Dendritic cell treated with granulocyte-macrophage colony-stimulating factor and Interleukin-4, amounts not matched to agents 40 ng/mL and 50 ng/mL, for 4 days (primary cell): ENCODE results near the gene GBGT1.

Experiments used
- H3K27ac Mint-ChIP-seq: one replicate; pipeline ENCODE4 v1.8.0; 2022; ENCODE audit warnings: mild to moderate bottlenecking, mixed read lengths
- H3K27me3 Mint-ChIP-seq: one replicate; pipeline ENCODE4 v1.8.0; 2022; ENCODE audit warnings: mild to moderate bottlenecking, mixed read lengths
- H3K36me3 Mint-ChIP-seq: one replicate; pipeline ENCODE4 v1.8.0; 2022; ENCODE audit warnings: low read depth, mixed read lengths
- H3K4me1 Mint-ChIP-seq: one replicate; pipeline ENCODE4 v1.8.0; 2022; ENCODE audit warnings: low read depth, mixed read lengths
- H3K4me3 Mint-ChIP-seq: one replicate; pipeline ENCODE4 v1.8.0; 2022; ENCODE audit warnings: mild to moderate bottlenecking, moderate library complexity, mixed read lengths
- H3K9me3 Mint-ChIP-seq: one replicate; pipeline ENCODE4 v1.8.0; 2022; ENCODE audit warnings: mixed read lengths
- intact Hi-C: fragments of 100-400 bp; cut with micrococcal nuclease; formaldehyde crosslinking; loops from one replicate; pipeline ENCODE4 v1.15.0; 2022

GBGT1 gene

DNA sequence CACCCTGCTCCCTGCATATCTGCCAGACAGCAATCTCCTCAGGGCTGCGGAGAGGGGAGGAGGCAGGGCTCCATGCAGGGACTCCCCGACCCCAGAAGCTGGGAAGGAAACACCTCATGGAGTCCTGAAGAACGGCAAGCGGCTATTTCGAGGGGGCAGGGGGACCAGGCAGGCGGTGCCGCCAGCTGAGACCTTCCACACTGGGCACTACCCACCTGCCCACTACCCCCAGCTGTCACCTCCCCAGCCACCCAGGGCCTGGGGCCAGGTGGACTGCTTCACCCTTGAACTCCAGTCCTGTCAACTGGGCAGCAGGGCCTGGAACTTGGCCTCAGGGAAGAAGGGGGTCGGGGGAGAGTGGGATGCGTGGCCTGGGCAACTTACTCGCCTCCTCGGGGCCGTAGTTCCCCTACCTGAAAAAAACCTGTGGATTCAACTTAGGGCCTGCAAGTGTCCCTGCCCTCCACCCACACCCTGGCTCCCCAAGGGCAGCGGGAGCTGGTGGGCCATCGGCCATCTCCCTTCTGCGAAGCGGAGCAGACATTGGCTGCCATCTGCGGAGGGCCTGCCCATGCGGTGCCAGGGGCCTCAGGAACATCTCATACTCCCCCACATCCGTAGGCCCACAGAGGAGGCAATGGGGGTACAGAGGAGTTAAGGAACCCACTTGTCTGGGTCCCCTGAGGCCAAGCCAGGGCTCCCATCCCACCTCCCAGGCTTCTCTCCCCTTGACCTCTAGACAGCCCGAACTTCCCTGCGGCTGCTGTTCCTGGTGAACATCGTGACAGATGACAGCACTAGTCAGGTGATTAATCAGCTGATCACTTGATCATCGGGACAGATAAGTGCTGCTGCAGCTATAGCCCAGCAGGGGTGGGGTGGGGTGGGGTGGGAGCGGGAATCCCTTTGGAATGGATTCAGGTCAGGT lies 24.2 kb downstream of the GBGT1 start:
- Mint-ChIP-seq H3K4me1 (peaks cover 98% of the 10 kb centered on the region), H3K4me3 (no peak overlapping the region), H3K9me3 (no peaks in the 10 kb centered on the region), H3K27me3 (no peaks in the 10 kb centered on the region), H3K27ac (peak overlapping the region; percentile 85), H3K36me3 (peaks cover 25% of the 10 kb centered on the region)
- intact Hi-C loops, result loop anchor here (2.0 kb wide), 1 partner anchor 29 kb away; no protein-coding TSS in a partner anchor

DNA sequence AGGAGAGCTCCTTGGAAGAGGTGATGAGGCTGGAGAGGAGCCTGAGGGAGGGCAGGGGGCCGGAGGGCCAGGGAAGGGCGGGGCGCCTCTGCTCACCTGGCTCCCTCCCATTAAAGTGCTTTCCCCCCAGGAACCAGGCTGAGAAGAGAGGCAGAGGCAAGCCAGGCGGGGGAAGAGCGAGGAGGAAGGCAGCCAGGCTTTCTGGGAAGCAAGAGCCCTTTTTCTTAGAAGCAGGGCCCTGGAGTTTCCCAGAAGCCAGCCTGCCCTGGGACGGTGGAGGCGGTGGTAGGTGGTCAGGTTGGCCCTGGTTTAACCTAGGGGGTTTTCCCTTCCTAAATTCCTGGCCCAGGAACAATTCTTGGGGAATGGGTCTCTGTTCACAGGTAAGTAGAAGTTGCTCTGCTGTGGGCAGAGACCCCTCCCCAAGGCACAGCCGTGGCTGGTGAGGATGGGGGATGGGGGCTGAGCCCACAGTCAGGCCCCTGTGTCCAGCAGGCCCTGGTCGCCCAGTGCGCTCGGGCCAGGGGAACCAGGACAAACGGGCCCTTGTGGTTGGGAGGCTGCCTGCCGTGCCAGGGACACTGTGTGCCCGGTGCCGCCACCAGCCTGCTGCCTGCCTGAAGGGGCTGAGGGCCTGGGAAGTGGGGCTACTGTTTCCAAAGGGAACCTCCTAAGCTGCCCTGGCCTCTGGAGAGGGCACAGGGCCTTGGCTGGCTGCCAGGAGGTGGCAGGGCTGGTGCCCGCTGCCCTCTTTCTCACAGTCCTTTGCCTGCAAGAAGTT lies 26.1 kb downstream of the GBGT1 start:
- H3K27me3 Mint-ChIP-seq, result no peaks in the 10 kb centered on the region
- peaks cover 26% of the 10 kb centered on the region for H3K36me3 Mint-ChIP-seq
- intact Hi-C loops, result loop anchor here (2.0 kb wide), 1 partner anchor 27 kb away; no protein-coding TSS in a partner anchor
- no peaks in the 10 kb centered on the region for H3K9me3 Mint-ChIP-seq
- H3K4me3 Mint-ChIP-seq, result peak overlapping the region; percentile 44
- peak overlapping the region; percentile 85 for H3K27ac Mint-ChIP-seq
- peaks cover 99% of the 10 kb centered on the region for H3K4me1 Mint-ChIP-seq

DNA sequence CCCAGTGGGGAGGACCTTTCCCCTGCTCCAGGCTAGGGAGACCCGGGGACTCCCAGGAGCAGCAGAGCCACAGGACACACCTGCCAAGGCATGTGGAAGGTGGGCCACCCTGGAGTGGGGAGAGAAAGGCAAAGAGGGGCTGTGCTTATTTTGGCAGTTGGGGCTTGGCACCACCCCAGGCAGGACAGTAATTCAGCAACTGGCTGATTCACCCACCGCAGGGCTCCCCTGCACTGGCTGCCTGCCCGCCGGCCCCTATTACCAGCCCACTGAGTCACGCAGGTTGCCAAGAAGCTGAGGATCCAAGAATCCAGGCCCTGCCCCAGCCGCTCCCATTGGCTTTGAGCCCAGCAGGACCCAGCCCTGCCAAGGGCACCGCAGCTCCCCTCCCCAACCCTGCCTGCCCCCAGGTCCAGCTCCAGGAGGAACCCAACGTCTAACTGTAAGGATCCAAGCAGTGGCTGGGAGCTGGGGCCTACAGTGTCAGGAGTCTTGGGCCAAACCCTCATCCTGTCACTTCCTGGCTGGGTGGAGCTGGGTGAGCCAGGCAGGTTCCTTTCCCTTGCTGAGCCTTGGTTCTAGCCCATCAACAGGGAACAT lies 28.5 kb downstream of the GBGT1 start:
- Mint-ChIP-seq H3K9me3 (no peaks in the 10 kb centered on the region), H3K27me3 (no peaks in the 10 kb centered on the region), H3K4me1 (peaks cover 98% of the 10 kb centered on the region), H3K27ac (peak overlapping the region; percentile 90), H3K4me3 (no peak overlapping the region), H3K36me3 (peaks cover 32% of the 10 kb centered on the region)
- intact Hi-C loops, result no loop called here

DNA sequence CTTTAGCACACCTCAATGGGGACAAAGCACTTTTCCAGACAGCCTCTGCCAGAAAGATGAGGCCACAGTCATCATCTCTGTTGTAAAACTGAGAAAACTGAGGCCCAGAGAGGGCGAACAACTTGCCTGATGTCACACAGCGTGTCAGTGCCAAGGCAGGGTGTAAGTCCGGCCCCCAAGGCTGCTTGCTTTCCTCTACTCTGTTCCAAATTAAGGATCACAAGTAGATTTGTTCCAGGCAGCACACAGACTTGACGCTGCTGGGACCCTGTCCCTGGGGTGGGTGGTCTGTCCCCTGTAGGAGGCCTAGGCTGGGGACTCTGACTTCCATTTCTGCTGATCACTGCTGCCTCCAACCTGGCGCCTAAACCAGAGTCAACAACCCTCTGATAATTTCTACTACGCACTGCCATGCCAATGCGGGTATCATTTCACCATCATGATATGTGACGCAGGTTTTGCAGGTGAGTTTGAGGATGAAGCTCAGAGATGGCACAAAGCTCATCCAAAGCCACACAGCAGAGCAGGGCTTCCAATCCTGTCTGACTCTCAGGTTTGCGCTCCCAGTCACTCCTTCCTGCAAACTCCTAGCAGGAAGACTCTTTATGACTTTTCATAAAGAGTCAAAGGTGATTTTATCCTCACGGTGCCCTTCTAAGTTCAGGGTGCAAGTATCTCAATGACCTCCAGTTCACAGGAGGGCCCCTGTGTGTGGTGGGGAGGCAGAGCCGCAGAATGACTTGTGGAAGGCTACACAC lies 29.1 kb downstream of the GBGT1 start:
- Mint-ChIP-seq H3K9me3 (no peaks in the 10 kb centered on the region), H3K27me3 (no peaks in the 10 kb centered on the region), H3K36me3 (peaks cover 33% of the 10 kb centered on the region), H3K4me3 (no peak overlapping the region), H3K27ac (peak overlapping the region; percentile 90), H3K4me1 (peaks cover 92% of the 10 kb centered on the region)
- intact Hi-C loops, result no loop called here

DNA sequence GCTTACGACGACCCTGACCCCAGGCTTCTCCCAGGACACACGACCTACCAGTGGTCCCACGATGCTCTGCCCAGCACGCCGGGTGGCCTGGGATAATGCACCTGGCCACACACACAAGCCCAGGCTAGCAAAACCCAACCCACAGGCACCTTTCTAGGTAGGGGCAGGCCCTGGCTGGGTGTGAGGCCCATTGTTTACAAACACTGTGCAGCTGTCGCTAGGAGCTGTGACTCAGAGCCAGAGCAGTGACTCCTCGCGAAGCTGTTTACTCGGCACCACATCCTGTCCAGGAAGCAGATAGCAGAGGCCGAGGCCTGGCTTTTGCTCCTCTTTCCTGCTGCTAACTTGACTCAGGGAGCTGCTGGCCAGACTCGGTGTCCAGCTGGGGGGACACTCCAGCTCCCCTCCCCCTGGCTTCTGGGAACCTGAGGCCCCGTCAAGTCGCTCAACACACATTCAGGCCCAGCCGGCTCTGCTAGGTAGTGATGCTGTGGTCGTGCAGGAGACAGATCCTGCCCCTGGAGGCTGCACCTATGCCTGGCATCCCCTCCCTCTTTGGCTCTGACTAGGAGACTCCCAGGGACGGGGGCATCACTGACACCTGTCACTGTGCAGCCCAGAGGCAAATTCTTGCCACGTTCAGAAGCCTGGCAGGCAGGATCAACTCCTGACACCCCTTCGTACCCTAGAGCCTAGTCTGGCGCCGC lies 29.9 kb downstream of the GBGT1 start:
- Mint-ChIP-seq H3K4me3 (peak overlapping the region; percentile 37), H3K4me1 (peaks cover 84% of the 10 kb centered on the region), H3K27me3 (no peaks in the 10 kb centered on the region), H3K9me3 (no peaks in the 10 kb centered on the region), H3K27ac (peak overlapping the region; percentile 90), H3K36me3 (peaks cover 32% of the 10 kb centered on the region)
- intact Hi-C loops, result no loop called here

DNA sequence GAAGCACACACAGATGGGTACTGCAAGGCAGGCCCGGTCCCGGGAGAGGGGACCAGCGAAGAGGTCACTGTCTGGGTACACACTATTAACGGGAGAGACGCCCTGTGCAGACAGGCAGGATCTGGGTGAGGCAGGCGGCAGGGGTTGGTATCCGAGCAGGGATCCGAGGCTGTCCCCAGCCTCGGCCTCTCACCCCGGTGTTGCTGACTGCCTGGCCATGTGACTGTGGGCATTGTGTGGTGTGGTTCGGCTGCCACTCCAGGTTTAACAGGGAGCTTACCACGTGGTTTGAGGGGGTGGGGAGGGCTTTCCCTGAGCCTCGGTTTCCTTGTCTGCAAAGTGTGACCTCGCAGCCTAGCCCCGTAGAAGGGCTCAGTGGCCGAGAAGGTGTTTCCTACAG lies 31.5 kb downstream of the GBGT1 start:
- Mint-ChIP-seq H3K4me1 (peaks cover 82% of the 10 kb centered on the region), H3K27ac (peak overlapping the region; percentile 90)

DNA sequence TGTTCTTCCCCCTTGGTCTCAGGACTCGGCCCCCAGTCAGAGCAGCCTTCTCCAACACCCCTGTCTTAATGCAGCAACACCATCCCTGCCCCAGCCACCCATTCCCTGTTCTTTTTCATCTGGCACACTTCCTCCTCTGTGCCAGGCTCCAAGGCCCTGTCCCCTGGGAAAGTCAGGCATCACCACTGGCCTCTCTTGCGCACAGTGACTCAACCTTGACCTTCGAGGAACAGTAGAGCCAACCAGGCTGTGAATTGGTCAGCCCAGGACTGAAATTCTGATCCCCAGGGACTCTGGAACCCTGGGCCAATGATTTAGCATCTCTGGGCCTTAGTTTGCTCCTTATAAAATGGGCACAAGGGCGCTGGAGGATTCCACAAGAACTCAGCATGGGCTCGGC lies 32.2 kb downstream of the GBGT1 start:
- no peaks in the 10 kb centered on the region for H3K9me3 Mint-ChIP-seq
- no peaks in the 10 kb centered on the region for H3K27me3 Mint-ChIP-seq
- peaks cover 82% of the 10 kb centered on the region for H3K4me1 Mint-ChIP-seq
- H3K36me3 Mint-ChIP-seq, result peaks cover 43% of the 10 kb centered on the region
- H3K4me3 Mint-ChIP-seq, result no peak overlapping the region
- peak overlapping the region; percentile 90 for H3K27ac Mint-ChIP-seq
- intact Hi-C loops, result no loop called here

More for the DNA sequence above, 31.5 kb downstream of the GBGT1 start:
- peak overlapping the region; percentile 9 for H3K4me3 Mint-ChIP-seq
- no peaks in the 10 kb centered on the region for H3K27me3 Mint-ChIP-seq
- peaks cover 43% of the 10 kb centered on the region for H3K36me3 Mint-ChIP-seq
- H3K9me3 Mint-ChIP-seq, result no peaks in the 10 kb centered on the region
- intact Hi-C loops, result no loop called here

DNA sequence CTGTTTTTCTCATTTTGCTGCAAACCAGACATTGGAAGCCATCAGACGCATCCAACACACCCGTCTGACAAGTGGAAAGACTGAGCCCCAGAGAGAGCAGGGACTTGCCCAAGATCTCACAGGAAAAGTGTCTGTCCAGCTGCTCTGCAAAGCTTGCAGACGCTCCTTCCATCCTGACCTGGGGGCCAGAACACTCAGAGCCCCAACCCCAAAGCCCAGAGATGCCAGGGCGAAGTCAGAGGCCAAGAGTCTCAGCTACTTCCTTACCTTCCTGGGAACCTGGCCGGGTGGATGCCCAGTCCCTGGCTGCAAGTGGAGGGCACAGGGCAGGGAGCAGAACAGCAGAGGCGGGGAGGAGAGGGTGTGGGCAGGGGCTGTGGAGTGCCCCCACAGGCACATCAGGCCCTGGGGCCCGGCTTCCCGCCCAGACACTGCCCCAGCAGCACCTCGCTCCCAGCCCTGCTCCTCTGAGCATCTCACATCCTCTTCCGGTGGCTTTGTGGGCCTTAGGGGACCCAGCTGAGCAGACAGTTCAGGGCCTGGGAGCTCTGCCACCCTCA lies 32.9 kb downstream of the GBGT1 start:
- Mint-ChIP-seq H3K36me3 (peaks cover 38% of the 10 kb centered on the region), H3K27ac (peak overlapping the region; percentile 90), H3K9me3 (no peaks in the 10 kb centered on the region), H3K4me1 (peaks cover 82% of the 10 kb centered on the region), H3K4me3 (no peak overlapping the region), H3K27me3 (no peaks in the 10 kb centered on the region)
- intact Hi-C loops, result no loop called here

DNA sequence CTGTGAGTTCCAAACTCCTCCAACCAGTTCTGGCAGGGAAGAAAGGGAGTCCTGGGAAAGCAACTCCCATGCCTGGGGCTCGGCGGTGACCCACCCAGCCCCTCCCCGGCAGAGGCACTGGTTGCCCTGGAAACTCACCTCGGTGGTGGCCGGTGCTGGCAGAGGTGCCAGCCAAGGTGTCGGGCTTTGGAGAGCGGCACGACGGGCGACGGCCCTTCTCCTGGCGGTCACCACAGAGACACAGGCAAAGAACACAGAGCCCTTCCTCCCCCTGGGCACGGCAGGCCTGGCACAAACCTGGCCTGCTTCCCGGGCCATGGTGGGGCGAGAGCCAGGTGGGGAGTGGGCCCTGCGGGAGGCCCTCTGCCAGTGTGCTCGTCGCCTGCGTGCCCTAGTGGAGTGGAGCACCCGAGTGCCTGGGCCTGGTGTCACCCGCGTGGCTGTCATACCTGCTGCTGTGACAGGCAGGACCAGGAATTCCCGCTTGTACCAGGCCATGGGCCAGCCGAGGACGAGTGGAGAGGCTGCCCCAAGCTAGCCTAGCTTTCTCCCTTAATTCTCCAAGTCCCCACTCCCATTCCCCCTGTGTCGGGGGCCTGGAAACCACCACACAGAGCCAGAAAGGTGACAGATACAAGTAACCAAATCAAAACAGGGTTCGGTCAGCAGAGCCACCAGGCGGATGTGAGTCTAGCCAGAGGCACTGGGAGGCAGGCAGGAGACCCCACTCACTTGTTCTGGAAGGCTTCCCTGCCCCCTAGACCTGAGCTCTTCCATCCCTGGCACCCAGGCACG lies 34.5 kb downstream of the GBGT1 start:
- H3K27ac Mint-ChIP-seq, result peak overlapping the region; percentile 90
- peaks cover 37% of the 10 kb centered on the region for H3K36me3 Mint-ChIP-seq
- H3K9me3 Mint-ChIP-seq, result no peaks in the 10 kb centered on the region
- H3K4me1 Mint-ChIP-seq, result peaks cover 82% of the 10 kb centered on the region
- H3K4me3 Mint-ChIP-seq, result no peak overlapping the region
- intact Hi-C loops, result no loop called here
- H3K27me3 Mint-ChIP-seq, result no peaks in the 10 kb centered on the region

DNA sequence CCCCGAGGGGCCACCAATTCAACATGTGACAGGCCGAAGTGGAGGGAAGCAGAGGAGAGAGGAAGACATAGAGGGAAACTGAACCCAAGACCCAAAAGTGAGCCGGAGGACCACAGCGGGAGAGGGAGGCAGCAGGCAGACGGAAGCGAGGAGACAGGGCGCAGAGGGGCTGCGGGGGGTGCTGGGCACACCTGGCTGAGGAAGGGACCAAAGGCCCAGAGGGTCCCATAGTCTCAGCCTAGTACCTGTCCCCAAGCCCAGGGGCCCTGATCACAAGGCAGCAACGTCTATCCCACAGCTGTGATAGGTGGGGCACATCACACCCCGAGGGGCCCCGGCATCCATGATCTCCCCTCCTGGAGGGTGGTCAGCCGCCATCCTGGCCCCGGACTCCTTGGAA lies 35.6 kb downstream of the GBGT1 start:
- Mint-ChIP-seq H3K4me3 (no peak overlapping the region), H3K27me3 (no peaks in the 10 kb centered on the region), H3K4me1 (peaks cover 82% of the 10 kb centered on the region), H3K36me3 (peaks cover 32% of the 10 kb centered on the region), H3K27ac (peak overlapping the region; percentile 74), H3K9me3 (no peaks in the 10 kb centered on the region)
- intact Hi-C loops, result no loop called here

DNA sequence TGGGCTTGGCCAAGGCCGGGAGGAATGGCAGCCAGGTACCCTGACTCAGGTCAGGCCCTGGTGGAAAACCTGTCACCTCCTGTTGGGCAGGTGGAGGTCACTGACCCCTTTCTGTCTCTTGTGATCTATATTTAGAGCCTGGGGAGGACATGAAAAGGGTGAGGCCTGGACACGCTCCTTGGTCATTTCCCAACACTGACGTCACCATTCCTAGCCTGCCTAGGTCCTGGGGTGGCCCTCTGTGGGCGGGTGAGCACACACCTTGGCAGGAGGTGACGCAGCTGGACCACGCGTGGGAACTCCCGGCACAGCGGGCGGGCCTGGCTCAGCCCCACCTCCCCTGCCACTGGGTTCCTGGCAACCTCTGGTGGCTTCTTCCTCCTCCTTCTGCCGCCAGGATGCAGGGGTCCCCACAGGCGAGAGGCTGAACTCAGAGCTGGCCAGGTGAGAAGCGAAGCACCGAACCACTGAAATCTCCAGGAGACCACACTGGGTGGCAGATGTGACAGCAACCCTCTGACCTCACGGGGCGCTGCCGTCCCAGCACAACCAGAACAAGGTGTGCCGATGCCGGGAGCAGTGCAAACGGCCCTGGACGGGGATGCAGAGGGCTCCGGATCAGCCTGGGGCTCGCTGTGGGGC lies 36.3 kb downstream of the GBGT1 start:
- H3K27ac Mint-ChIP-seq, result peak overlapping the region; percentile 74
- peaks cover 83% of the 10 kb centered on the region for H3K4me1 Mint-ChIP-seq
- H3K36me3 Mint-ChIP-seq, result peaks cover 31% of the 10 kb centered on the region
- no peaks in the 10 kb centered on the region for H3K9me3 Mint-ChIP-seq
- peak overlapping the region; percentile 28 for H3K4me3 Mint-ChIP-seq
- intact Hi-C loops, result no loop called here
- no peaks in the 10 kb centered on the region for H3K27me3 Mint-ChIP-seq
